Endodermal cell (in vitro differentiated cells): ENCODE data around the gene ZBTB8A. TPM values are rescaled to one million over a fixed set of nuclear protein-coding genes. Genes with fewer than 3 reads are reported as not detected.

Experiments
- DNase-seq: peaks from one replicate; pipeline ENCODE4 v3.0.0-alpha.2; 2017
- H3K27ac ChIP-seq: 2 replicates; pipeline ENCODE4 v1.5.1; 2013; ENCODE audit warnings: mild to moderate bottlenecking, low read depth, low read length, moderate library complexity
- H3K27me3 ChIP-seq: 2 replicates; pipeline ENCODE4 v1.6.1; 2013; ENCODE audit warnings: mild to moderate bottlenecking, low read length, moderate library complexity; ENCODE audit not compliant: insufficient read depth, control insufficient read depth, poor library complexity, severe bottlenecking
- H3K36me3 ChIP-seq: 2 replicates; pipeline ENCODE4 v1.7.0; 2013; ENCODE audit warnings: mild to moderate bottlenecking, low read length, moderate library complexity; ENCODE audit not compliant: control insufficient read depth, insufficient read depth
- H3K4me1 ChIP-seq: one replicate; pipeline ENCODE4 v1.7.0; 2013; ENCODE audit warnings: low read length; ENCODE audit not compliant: control insufficient read depth, insufficient read depth
- H3K4me3 ChIP-seq: 2 replicates; pipeline ENCODE4 v1.5.1; 2013; ENCODE audit warnings: mild to moderate bottlenecking, low read length, moderate library complexity
- H3K9ac ChIP-seq: 2 replicates; pipeline ENCODE4 v1.6.1; 2013; ENCODE audit warnings: mild to moderate bottlenecking, low read length, moderate library complexity; ENCODE audit not compliant: poor library complexity, severe bottlenecking; ENCODE audit errors: extremely low read depth
- H3K9me3 ChIP-seq: 2 replicates; pipeline ENCODE4 v1.6.1; 2013; ENCODE audit warnings: mild to moderate bottlenecking, low read length, moderate library complexity; ENCODE audit not compliant: control insufficient read depth
- H3K27ac Mint-ChIP-seq: 2 replicates; pipeline ENCODE4 v1.8.0; 2020; ENCODE audit warnings: mixed read lengths
- H3K27me3 Mint-ChIP-seq: 2 replicates; pipeline ENCODE4 v1.8.0; 2021; ENCODE audit warnings: mild to moderate bottlenecking, mixed read lengths; ENCODE audit not compliant: insufficient read depth
- H3K36me3 Mint-ChIP-seq: 2 replicates; pipeline ENCODE4 v1.8.0; 2020; ENCODE audit warnings: low read depth, mixed read lengths
- H3K4me1 Mint-ChIP-seq: 2 replicates; pipeline ENCODE4 v1.8.0; 2020; ENCODE audit warnings: mixed read lengths
- H3K4me3 Mint-ChIP-seq: 2 replicates; pipeline ENCODE4 v1.8.0; 2020; ENCODE audit warnings: mild to moderate bottlenecking, moderate library complexity, mixed read lengths
- H3K9me3 Mint-ChIP-seq: 2 replicates; pipeline ENCODE4 v1.8.0; 2020; ENCODE audit warnings: mild to moderate bottlenecking, mixed read lengths
- WGBS, 2 experiments: methylation state at CpG; one replicate each; pipeline versions ENCODE4 v1.1.5 to v1.1.7; 2013; ENCODE audit warnings: missing lambda C conversion rate in 2 of 2, mixed read lengths in 1 of 2; ENCODE audit not compliant: insufficient coverage in 1 of 2, insufficient read length in 1 of 2; 5-methylcytosine and 5-hydroxymethylcytosine counted together
- total RNA-seq, 2 donors: library from RNA; stranded (reverse); fragmentation: NEBNext Ultra II Directional in 1 of 2; extraction: Animal tissue kit (Norgen Biotek cat#: 25700) in 1 of 2; gene quantifications; 2 replicates in 1 of 2; 3 replicates in 1 of 2; pipeline ENCODE4 v1.2.1, GENCODE V29; 2021
- TF ChIP-seq, protein P1 (sequence below): fragments of 200-600 bp; sonication (generic); conservative IDR thresholded peaks from 2 replicates; pipeline ENCODE4 v1.5.0; 2021; ENCODE audit warnings: antibody characterized with exemption, mild to moderate bottlenecking

The ZBTB8A gene
- total RNA-seq, 2 donors from 2014 or later = 22.6 to 25.3 TPM

DNA sequence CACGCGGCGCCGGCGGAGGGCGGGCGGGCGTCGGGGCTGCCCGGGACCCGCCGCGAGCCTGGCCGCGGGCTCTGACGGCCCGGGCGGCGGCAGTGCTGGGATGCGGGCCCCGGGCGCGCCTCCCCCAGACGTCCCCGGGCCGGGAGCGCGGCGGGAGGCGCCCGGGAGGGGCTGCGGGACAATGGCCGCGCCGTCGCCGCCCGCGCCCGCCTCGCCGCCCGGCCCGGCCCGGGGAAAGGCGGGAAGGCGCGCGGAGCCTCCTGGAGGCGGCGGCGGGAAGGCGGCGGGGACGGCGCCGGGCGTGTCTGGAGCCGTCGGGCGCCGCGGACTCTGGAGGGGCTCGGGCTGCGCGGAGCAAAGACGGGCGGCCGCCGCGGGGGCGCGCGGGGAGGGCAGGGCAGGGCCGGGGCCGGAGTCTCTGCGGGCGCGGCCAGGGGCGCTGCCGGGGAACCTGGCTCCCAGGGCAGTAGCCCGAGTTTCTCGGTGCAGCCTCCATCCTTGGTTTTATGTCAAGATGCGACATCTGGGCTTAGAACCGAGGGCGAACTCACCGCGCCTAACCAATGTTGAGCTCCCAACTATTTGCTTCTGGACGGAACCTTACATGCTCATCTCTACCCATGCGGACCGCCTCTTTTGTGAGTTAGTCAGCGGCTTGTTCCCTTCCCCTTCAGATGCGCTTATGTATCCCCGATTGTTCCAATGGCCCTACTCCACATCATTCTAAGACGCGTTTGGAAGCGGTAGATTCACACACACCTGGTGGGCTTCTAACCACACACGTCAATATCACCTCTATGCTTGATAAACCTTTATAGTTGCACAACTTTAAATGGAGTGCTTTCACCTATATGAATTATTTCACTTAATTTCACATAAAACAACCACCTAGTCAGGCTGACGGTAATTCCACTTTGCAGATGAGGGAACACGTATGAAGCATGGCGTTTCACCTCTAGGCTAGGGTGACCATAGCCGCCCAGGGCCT is 651 bp downstream of the ZBTB8A start:
- H3K9ac ChIP-seq = peak overlapping the region; percentile 69
- TF ChIP-seq, protein P1, sequence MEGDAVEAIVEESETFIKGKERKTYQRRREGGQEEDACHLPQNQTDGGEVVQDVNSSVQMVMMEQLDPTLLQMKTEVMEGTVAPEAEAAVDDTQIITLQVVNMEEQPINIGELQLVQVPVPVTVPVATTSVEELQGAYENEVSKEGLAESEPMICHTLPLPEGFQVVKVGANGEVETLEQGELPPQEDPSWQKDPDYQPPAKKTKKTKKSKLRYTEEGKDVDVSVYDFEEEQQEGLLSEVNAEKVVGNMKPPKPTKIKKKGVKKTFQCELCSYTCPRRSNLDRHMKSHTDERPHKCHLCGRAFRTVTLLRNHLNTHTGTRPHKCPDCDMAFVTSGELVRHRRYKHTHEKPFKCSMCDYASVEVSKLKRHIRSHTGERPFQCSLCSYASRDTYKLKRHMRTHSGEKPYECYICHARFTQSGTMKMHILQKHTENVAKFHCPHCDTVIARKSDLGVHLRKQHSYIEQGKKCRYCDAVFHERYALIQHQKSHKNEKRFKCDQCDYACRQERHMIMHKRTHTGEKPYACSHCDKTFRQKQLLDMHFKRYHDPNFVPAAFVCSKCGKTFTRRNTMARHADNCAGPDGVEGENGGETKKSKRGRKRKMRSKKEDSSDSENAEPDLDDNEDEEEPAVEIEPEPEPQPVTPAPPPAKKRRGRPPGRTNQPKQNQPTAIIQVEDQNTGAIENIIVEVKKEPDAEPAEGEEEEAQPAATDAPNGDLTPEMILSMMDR = no peak
- peaks cover 7% of the 10 kb centered on the region for H3K36me3 ChIP-seq
- H3K27me3 ChIP-seq = no peaks in the 10 kb centered on the region
- no peaks in the 10 kb centered on the region for H3K9me3 ChIP-seq
- H3K4me1 ChIP-seq = peaks cover 6% of the 10 kb centered on the region
- H3K4me1 Mint-ChIP-seq = peaks cover 26% of the 10 kb centered on the region
- 2 to 17% methylated on average over 19 to 96 of the region's 102 CpGs for WGBS, 2 experiments
- peak overlapping the region; percentile 84 for H3K4me3 Mint-ChIP-seq
- peak overlapping the region; percentile 91 for H3K27ac Mint-ChIP-seq
- DNase-seq = peak; percentile 76
- H3K9me3 Mint-ChIP-seq = no peaks in the 10 kb centered on the region
- H3K36me3 Mint-ChIP-seq = peaks cover 18% of the 10 kb centered on the region
- H3K27ac ChIP-seq = no peak overlapping the region
- H3K27me3 Mint-ChIP-seq = peaks cover 2% of the 10 kb centered on the region
- peak overlapping the region; percentile 91 for H3K4me3 ChIP-seq

DNA sequence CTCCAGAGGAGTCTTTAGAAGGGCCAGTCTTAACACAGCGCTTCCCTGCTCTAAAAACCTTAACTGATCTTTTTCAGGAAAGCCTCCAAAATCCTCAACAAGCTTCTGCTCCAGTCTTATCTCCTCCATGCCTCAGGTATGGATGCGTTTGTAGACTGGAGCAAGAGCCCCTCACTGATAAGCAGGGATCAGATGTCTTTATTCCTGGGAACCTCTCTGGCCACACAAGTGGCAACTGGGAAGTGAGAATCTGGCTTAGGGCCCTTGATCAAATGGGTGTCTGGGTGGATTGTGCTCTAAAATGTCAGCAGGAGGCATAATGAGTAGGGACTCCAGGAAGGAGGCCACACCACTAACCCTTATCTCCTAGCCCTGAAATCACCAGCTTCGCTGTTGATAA is 1.4 kb downstream of the ZBTB8A start:
- DNase-seq = peak; percentile 71

DNA sequence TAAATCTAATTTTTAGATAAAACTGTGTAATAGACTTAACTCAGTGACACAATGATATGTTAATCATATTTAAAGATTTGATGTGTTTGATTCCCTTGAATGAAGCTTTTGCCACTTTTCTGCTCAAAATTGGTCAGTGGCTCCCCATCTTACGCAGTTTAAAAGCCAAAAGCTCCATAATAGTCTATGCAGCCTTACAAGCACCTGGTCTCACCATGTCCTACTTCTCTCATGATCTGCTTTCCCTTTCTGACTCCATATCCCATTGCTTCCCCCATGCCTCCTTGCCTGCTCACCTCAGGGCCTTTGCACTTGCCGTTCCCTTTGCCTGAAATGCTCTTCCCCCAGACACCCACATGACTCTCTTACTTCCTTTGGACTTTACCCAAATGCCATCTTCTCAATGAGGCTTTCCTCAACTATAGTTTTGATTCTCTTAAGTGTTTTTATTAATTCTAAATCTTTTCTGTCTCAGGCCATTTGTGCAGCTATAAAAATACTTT is 1.9 kb downstream of the ZBTB8A start:
- peaks cover 27% of the 10 kb centered on the region for H3K4me1 Mint-ChIP-seq
- H3K27me3 ChIP-seq = no peaks in the 10 kb centered on the region
- peaks cover 7% of the 10 kb centered on the region for H3K36me3 ChIP-seq
- H3K27ac ChIP-seq = no peak overlapping the region
- H3K9me3 ChIP-seq = no peaks in the 10 kb centered on the region
- TF ChIP-seq, protein P1 = no peak
- peak overlapping the region; percentile 84 for H3K4me3 Mint-ChIP-seq
- peak overlapping the region; percentile 91 for H3K4me3 ChIP-seq
- H3K9me3 Mint-ChIP-seq = no peaks in the 10 kb centered on the region
- H3K27me3 Mint-ChIP-seq = peaks cover 2% of the 10 kb centered on the region
- H3K9ac ChIP-seq = no peak overlapping the region
- no peak for DNase-seq
- WGBS, 2 experiments = 88 to 97% methylated on average over 2 of the region's 2 CpGs
- H3K36me3 Mint-ChIP-seq = peaks cover 18% of the 10 kb centered on the region
- no peak overlapping the region for H3K27ac Mint-ChIP-seq
- peaks cover 6% of the 10 kb centered on the region for H3K4me1 ChIP-seq

More for the DNA sequence above, 1.4 kb downstream of the ZBTB8A start:
- Histone ChIP-seq H3K4me3 (peak overlapping the region; percentile 91), H3K27me3 (no peaks in the 10 kb centered on the region), H3K9me3 (no peaks in the 10 kb centered on the region), H3K9ac (peak overlapping the region; percentile 69), H3K36me3 (peaks cover 7% of the 10 kb centered on the region), H3K4me1 (peaks cover 6% of the 10 kb centered on the region), H3K27ac (no peak overlapping the region)
- Mint-ChIP-seq H3K36me3 (peaks cover 18% of the 10 kb centered on the region), H3K4me1 (peaks cover 25% of the 10 kb centered on the region), H3K4me3 (peak overlapping the region; percentile 84), H3K27me3 (peaks cover 2% of the 10 kb centered on the region), H3K27ac (peak overlapping the region; percentile 91), H3K9me3 (no peaks in the 10 kb centered on the region)
- TF ChIP-seq, protein P1 = no peak
- WGBS, 2 experiments = 39% methylated on average over 3 of the region's 3 CpGs; no CpG with 5 or more reads in 1 of the 2 experiments
